Nucleus accumbens (tissue), 56 donors: Measurements from ENCODE around the gene PLEKHA1.

Experiments used
- DNase-seq, 56 donors: peaks; one replicate each; lab custom pipeline; 2025; lab: John Stamatoyannopoulos, UW

PLEKHA1 gene

DNA sequence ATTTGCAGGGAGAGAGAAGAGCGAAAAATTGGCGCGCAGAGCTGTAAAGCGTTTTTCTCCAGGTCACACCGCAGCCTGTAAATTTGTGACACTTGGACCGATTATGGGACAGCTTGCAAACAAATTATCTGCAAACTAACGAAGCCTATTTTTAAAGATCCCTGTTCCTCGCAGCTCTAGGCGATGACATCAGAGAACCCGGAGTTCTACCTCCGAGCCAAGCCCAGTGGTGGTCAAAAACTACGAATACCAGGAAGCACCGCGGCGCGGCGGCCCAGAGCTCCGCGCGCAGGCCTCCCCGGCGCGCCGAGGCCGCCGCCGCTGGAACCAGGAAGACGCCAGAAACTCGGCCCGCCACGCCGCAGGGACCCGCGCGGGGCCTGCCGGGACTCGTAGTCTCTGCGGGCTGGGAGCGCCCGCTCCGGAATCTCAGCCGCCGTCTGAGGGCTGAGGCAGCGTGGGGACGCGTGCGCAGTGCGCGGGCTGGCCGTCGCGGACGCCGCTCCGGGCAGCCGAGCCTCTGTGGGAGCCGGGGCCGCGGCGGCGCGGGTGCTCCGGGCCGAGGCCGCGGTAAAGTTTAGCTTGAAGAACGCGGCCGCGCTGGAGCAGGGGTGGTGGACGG lies at the start of gene PLEKHA1:
Gene PLEKHA1, plus strand, starts transcription at position 472 of the 622 bp plus-strand sequence. CDS start 18,493 bp downstream, outside the sequence.
- peak; percentile 58 to 97 (median 93) for DNase-seq

DNA sequence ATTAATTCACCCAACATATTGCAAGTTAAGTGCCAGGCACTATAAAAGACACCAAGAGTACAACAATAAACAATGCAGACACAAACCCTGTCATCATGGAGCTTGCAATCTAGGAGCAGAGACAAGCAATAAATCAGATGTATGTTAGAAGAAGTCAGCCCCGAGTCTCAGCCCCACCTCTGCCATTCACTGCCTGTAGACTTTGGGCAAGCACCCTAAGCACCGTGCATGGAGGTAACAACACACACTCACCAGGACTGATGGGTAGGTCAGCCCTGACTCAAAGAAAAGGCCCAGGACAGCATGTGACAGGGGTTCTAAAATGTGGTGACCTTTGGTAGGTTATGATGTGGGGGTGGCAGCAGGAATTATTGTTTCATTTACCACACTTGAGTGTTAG lies 49.3 kb upstream of the PLEKHA1 start:
- no peak for DNase-seq

DNA sequence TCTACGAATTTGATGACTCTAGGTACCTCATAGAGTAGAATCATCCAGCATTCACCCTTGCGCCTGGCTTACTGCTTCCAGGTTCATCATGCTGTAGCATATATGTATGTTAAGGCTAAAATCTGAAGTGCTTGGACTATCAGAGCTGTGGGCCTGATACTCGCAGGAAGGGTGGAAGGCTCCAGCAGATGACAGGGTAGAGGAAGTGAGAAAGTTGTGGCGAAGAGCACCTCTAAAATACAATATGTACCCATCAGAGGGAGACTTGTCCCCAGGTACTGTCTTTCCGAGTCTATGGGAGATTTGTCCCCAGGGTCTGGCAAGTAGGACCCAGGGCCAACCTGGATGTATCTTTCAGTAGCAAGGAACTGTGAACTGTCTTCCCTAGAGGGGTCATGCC lies 48.1 kb upstream of the PLEKHA1 start:
- no peak for DNase-seq

DNA sequence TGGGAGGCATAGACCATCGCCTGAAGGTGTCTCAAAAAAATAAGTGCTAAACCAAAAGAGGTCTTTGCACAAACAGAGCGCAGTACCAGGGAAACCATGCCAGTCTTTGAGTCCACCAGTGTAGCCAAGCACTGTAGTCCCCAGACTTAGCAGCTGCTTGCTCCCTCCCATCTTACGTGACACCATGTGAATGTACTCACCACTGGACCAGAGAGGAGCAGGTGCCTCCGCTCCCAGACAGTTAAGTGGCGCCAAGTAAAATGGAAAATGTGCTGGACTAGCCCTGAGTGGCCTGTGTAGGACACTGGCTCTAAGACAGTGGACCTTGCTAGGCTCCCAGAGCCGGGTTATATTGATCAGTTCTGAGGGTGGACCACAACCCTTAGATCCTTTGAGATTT lies 47.7 kb upstream of the PLEKHA1 start:
- no peak for DNase-seq

DNA sequence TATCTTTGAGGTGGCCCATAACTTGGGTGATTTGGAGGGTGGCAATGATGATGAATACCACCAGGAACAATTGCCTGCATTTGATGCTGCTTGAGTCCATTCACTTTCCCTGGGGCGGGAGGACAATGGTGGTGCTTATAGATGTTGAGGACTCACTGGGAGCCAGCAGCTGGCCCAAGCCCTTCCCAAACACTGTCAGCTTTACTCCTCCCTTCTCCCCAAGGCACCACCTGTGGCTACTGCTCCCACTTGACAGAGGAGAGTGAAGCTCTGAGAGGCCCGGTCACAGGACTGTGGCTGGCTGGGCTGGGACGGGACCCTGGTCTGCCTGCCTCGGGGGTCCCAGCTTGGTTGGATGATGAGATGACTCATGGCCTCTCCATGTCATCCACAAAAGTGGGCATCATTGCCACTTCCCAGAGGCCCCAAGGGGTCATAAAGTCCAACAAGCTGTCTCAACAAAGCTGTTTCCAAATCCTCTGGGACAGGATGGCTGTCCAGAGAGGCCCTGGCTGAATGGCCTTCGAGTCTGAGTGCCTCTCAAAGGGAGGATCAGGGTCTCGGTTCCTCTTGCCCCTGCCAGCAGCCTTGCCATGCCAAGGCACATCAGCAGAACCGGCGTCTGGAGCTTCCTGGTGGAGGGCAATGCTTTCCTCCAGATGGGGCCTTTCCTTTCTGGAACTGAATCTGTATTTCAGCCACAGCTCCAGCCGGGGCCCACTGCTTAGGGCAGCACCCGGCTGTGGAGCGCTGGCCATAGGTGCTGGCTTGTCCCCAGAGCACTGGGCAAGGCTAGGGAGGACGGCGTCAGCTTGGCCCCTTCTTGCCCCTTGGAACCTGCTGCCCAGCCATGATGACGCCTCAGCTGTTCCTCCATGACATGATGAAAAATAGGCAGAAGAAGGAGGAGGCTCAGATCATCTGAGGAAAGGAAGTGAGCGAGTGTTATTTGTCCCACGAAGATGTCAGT lies 47.0 kb upstream of the PLEKHA1 start:
- no peak for DNase-seq

DNA sequence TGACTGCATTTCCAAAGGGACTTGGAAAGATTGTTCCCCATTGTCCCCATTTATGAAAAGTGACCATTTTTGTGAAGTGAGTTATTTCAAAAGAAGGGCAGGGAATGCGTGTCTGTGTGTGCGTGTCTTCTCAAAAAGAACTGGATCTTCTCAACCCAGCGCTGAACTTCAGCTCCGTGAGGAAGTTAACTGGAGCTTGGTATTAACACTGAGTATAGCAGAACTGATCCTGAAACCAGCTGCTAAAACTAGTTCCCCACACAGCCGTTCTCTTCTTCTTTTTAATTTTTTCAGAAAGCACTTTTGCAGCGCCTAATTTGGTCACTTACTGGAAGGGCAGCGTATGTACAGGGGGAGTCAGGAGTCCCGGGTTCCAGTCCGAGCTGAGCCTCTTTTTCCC lies 45.8 kb upstream of the PLEKHA1 start:
- no peak for DNase-seq

DNA sequence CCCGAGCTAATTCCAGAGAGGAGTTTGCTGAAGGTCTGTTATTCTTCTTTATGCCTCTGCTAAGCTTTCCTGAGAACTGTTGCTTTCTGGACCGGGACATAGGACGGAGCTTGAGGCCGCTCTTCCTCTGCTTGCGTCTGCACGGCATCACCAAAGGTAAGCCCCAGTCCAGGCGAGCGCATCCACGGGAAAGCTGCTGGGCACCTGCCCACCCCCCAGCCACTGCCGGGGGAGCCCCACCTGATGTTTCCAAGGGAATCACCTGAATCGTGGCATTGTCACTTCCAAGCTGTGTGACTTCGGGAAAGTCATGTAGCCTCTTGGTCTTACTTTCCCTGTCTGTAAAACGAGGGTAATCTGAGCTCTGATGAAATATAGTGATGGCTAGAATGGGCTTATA lies 45.1 kb upstream of the PLEKHA1 start:
- no peak for DNase-seq

DNA sequence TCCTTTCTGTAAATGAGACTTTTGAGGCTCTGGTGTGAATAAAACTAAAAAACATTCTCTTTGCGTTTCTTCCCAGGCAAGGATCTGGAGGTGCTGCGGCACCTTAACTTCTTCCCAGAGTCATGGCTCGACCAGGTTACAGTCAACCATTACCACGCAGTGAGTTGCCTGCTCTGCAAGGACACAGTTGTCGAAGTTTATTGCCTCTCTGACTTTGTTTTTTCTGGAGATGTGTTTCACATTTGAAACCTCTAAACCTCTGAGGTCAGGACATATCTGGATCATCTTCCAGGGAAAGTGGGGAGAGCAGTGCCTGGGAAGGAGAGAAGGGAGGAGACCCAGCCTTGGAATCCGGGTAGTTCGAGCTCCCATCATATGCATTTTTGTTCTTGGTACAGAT lies 43.4 kb upstream of the PLEKHA1 start:
- peak in 4 of 56 donors; percentile 29 to 59 (median 50) for DNase-seq

DNA sequence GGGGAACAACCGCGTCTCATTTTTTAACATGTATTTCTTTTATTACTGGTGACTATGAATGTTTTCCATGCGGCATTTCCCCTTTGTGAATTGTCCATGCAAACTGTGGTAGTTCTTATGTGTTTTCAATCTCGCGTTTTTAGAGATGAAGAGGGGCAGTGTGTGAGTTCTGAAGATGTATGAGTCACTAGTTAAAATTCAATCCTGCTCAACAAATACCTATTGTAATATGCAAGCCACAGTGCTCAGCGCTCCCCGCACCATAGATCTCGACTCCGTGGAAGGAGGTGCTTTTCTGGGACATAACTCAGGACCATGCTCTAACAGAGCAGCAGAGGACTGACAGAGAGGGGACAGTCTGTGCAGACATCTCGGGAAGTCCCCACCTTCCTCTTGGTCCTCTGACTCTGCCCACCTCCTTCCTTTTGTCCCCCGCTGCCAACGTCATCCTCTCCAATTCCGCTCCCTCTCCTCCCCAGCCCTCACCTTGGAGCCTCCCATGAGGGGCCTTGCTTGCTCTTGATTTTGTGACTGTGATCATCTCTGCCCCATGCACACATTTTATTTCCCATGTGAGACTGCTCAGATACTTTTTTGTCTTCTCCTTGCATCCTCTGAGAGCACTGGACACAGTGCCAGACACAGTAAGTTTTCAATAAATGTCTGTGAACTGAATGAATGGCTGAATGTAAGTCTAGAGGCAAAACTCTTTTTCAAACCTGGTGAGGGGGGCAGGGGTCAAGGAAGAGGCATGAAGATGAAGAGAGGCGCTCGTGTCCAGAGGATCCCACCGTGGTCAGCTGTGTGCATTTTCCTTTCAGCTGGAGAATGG lies 42.7 kb upstream of the PLEKHA1 start:
- DNase-seq = peak in 38 of 56 donors; percentile 9 to 66 (median 43)

DNA sequence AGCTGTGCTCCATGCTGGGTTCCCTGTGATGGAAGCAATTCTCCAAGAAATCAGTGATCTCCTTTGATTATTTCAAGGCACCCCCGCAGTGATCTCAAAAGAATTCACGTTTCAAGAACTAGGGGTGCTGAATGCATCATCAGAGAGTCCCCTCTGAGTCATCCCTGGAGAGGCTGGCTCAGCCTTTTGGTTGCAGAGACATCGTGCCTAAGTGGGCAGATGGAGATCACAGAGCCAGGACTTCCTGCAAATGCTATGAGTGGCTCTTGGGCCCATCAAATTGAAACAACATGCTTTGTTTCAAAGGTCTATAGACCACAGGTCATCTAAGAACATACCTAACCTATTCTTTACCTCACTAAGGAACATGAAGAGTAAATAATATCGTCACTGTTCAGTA lies 41.5 kb upstream of the PLEKHA1 start:
- peak in 1 of 56 donors; percentile 37 for DNase-seq

DNA sequence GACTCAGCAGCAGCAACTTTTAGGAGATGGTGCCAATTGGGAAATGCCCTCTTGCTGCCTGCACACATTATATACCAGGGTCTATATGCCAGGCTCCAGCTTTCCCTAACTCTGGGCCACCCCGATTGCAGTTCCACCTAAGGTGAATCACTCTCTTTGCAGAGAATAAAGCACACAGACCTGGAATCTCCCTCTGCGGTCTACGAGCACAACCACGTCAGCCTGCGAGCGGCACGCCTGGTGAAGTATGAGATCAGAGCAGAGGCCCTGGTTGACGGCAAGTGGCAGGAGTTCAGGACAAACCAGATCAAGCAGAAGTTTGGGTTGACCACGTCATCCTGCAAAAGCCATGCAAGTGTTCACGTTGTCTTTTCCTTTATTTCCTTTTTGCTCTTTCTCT lies 38.2 kb upstream of the PLEKHA1 start:
- DNase-seq = no peak

DNA sequence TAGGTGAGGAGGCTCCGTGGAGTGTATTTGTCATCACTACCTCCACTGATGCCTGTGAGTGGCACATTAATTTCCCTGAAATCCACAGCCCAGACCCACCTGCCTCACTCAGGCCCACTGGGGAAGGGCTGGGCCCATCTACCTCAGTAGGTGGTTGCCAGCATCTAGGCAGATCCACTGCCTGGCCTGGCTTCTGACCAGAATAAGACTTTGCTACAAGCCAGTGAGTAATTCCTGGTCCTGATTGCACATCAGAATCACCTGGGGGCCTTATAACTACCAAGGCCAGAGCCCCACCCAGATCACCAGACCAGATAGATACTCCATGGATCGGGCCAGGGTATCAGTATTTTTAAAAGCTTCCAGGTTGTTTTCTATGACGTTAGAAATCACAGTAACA lies 37.5 kb upstream of the PLEKHA1 start:
- no peak for DNase-seq

DNA sequence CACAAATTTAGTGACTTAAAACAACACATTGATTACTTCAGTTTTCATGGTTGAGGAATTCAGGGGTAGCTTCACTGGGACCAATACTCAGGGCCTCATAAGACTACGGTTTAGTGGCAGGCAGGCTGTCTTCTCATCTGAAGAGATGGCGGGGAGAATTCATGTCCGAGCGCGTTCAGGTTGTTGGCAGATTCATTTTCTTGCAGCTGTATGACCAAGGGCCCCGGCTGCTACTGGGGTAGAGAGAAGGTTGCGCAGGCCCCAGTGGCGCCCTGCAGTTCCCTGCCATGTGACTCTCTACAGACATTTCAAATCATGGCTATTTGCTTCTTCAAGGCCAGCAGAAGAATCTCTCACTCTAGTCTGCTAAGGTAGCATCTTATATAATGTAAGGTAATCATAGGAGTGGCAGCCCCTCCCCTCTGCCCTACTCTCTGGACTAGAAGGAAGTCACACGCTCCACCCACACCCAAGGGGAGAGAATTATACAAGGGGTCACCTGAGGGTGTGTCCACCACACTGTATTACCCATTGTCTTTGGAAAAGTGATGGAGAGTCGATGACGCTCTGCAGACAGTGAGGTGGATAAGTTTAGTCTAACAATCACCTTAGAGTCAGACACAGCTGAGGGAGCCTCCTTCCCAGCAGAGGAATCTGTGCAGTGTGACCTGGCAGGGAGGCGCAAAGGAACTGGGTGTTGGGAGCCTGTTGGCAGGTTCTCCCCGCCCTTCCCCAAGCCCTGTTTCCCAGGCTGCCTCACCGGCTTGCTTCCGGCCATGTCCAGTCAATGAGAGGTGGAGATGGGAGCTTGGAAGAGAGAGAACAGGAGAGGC lies 35.7 kb upstream of the PLEKHA1 start:
- no peak for DNase-seq

DNA sequence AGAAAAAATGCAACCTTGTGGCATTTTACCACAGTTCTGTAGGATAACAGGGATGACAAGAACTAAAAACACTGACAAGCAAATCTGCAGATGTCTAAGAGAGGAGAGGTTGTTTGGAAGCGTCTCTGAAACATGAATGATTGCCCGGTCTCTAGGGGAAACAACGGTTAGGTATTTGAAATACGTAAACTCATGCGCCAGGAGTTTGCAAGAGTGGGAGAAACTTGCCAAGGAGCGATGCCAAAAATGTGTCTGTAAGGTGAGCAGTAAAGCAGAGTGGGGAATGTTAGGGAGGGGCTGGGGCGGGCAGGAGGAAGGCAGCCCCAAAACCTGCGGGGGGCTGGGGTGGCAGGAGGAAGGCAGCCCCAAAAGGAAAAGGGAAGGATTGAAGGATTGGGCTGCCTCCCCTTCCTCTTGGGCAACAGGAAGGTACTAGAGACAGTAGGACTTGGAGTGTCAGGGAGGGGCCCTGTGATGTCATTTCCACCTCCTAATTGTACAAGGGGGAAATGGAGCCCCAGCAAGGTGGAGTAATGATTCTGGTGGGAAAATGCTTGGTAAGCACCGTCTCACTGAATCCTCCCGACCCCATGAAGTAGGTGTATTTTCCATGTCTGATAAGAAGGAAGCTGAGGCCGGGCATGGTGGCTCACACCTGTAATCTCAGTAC lies 33.2 kb upstream of the PLEKHA1 start:
- DNase-seq = no peak

DNA sequence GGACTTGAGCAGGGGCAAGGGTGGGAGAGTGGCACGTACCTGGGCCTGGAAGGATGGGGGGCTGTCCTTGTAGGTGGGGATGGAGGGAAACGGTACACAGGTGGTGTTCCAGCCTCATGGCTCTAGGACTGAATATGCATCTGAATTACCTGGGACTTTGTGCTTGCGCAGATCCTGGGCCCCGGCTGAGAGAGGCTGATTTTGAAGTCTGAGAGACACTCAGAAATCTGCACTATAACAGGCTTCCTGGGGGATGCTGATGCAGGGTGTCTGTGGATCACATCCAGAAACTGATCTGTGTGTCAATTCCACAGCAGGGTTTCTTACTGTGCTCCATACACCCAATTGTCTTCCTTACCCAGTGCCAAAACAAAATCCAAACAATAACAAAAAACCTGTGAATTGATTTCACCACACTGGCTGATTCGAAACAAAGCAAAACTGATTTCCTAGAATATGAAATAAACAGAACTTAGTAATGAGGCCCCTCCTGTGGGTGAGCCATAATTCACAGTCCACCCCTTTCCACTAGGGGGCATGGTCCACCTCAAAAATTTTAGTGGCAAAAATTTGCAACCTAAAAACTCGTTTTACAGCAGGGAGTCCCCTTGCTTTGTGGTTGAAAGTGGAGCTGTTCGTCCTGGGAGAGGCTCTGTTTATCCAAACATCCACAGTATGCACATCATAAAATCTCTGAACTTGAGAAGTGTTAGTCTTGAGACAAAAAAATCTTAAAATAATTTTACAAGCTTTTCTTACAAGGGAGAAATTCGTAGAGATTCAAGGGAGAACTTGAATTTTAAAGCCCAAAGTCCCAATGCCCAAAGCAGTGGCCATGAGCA lies 32.0 kb upstream of the PLEKHA1 start:
- DNase-seq = peak in 34 of 56 donors; percentile 14 to 73 (median 38)

DNA sequence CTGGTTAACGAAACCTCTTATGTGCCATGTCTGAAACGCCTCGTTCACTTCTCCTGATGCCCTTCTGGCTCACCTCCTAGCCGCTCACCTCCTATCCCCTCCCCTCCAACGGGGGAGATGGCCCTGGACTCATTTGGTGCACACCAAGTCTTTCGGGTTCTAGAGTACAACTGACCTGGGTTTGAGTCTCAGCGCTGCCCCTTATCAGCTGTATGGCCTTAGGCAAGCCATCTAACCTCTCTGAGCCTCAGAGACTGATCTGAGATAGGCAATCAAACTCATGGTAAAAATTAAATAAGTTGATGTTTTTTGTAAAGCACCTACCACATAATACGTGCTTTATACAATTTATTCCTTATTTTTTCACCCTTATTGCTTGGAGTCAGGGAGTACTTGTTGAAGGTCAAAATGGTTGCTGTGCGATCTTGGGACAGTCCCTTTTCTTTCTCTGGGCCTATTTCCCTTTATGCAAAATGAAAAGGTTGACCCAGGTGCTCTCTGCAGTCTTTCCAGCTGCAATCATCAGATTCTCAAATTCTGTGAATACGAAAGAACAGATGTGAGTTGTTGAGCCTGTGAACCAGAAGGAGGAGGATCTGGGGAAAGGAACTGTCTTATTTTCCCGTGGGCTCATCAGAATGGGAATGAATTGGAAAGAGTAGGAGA lies 31.2 kb upstream of the PLEKHA1 start:
- DNase-seq = no peak

DNA sequence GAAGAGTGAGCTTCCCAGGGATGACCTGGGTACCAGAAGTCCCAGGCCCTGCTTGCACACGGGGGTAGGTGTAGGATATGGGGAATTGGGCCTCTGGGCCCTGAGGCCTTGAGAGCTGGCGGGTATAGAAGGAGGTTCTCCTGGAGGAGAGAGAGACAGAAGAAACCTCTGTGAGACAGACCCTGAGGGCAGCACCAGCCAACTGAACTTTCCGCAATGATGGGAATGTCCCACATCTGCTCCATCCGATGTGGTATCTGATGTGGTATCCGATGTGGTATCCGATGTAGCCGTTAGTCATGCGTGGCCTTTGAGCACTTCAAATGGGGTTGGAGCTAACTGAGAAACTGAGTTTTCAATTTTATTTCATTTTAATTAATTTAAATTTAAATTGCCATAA lies 30.6 kb upstream of the PLEKHA1 start:
- no peak for DNase-seq

DNA sequence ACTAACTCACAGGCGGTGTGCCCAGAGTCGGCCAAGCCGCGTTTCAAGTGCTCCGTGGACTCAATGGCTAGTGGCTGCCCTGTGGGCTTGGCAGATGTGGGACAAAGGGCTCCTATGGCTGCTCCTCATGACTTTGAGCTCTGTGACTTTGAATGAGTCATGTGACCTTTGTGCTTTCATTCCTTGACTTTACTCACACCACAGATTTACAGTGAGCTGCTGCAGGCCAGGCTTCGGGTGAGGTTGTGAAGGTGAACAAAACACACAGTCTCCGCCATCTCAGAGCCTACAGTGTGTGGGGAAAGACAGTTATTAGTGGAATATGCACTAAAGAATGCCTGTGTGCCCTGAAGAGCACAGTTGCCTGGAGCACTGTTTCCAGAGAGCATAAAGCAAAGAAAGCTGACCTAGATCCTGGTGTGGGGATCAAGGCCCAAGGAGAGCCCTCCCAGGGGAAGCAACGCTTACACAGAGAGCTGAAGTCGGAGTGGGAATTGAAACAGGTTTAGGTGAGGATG lies 29.7 kb upstream of the PLEKHA1 start:
- DNase-seq = peak in 26 of 56 donors; percentile 4 to 72 (median 28)
